GM12801 (cell line): ENCODE measurements around the gene GSE1.

Source experiments
- CTCF ChIP-seq: IDR thresholded peaks from one replicate; pipeline ENCODE4 v1.5.1; 2011; ENCODE audit warnings: control low read depth; ENCODE audit not compliant: insufficient read length; ENCODE audit errors: extremely low read depth

GSE1 gene

GRCh38 chr16:85724126-85724879, 111.2 kb downstream of the GSE1 start:
- no peak for TF ChIP-seq CTCF

- TF ChIP-seq CTCF: no peak
Measured at GRCh38 chr16:85724936-85725335, 111.8 kb downstream of the GSE1 start.
